HT1080 (cell line): ENCODE results near the gene REC114. TPM values are rescaled to one million over a fixed set of nuclear protein-coding genes. Genes with fewer than 3 reads are reported as not detected.

Source experiments
- DNase-seq: peaks from one replicate; pipeline ENCODE4 v3.0.0-alpha.2; 2015; ENCODE audit warnings: low read depth
- total RNA-seq: library from RNA; depleted of rRNA; stranded (reverse); fragments of >200 nt; shearing (Covaris generic); gene quantifications from 2 replicates; pipeline ENCODE4 v1.2.3, GENCODE V29; 2014; rRNA removed

REC114 gene
- total RNA-seq, 1 experiment from 2014 or later = not detected

- DNase-seq = no peak
These were observed 160.0 kb downstream of the REC114 start for GRCh38 chr15:73602992-73603391.

GRCh38 chr15:73604477-73604876 lies 161.5 kb downstream of the REC114 start:
- no peak for DNase-seq

GRCh38 chr15:73605759-73606436 lies 162.9 kb downstream of the REC114 start:
- no peak for DNase-seq

GRCh38 chr15:73607405-73607804 lies 164.4 kb downstream of the REC114 start:
- DNase-seq = no peak

- DNase-seq = no peak
These were observed 164.9 kb downstream of the REC114 start for GRCh38 chr15:73607843-73608242.

- no peak for DNase-seq
These were observed 165.5 kb downstream of the REC114 start for GRCh38 chr15:73608475-73608874.

GRCh38 chr15:73608941-73609340 lies 166.0 kb downstream of the REC114 start:
- DNase-seq = no peak

Other genes starting within 250 kb of the REC114 start
- gene HCN4, start 74.2 kb upstream of the REC114 start, total RNA-seq = not detected in 2 replicates
- 107 and 118 TPM in 2 replicates for gene NPTN, start 190.2 kb downstream of the REC114 start, total RNA-seq
- 51.6 and 69.2 TPM in 2 replicates for gene CD276, start 241.2 kb downstream of the REC114 start, total RNA-seq